ENCODE results near the gene LRRC39. TPM values are rescaled to one million over a fixed set of nuclear protein-coding genes. Genes with fewer than 3 reads are reported as not detected.
A peak's percentile ranks its signal among the peaks of the same experiment; 100 is the strongest.

LRRC39 gene
- total and polyA plus RNA-seq, 2 experiments from 2014 or later: 0.21 TPM; not detected in 1

GRCh38 chr1:100198596-100198995, 20.5 kb upstream of the LRRC39 start:
- Histone ChIP-seq H3K4me1 (ENCODE audit: insufficient read depth) (no peaks in the 10 kb centered on the region), H3K36me3 (ENCODE audit: low read depth) (no peaks in the 10 kb centered on the region; the same call in 1 of the 2 replicates), H3K9me2 (ENCODE audit: insufficient read depth) (no peaks in the 10 kb centered on the region), H2AFZ (no peak overlapping the region), H3K9ac (no peak overlapping the region), H3K79me2 (ENCODE audit: insufficient read depth) (no peaks in the 10 kb centered on the region), H3K27me3 (replicated peaks; ENCODE audit: insufficient read depth) (no peaks in the 10 kb centered on the region), H3K4me3 (no peak overlapping the region), H3K27ac (no peak overlapping the region), H3K4me2 (ENCODE audit: unreplicated experiment) (no peak overlapping the region), H3F3A (ENCODE audit: insufficient read depth) (no peaks in the 10 kb centered on the region), H4K20me1 (ENCODE audit: insufficient read depth) (no peaks in the 10 kb centered on the region), H3K9me3 (ENCODE audit: low read depth) (no peaks in the 10 kb centered on the region)
- no peak for DNase-seq
- in situ Hi-C loops (cut with MboI): no loop called here
- no peak for TF ChIP-seq EZH2 (IDR thresholded peaks at IDR 0.05; ENCODE audit: insufficient read depth, poor library complexity, severe bottlenecking)
- no peak for TF ChIP-seq EZH2phosphoT487 (IDR thresholded peaks at IDR 0.05; ENCODE audit: insufficient read depth, low read depth)
- WGBS, 2 experiments (ENCODE audit: low coverage in 1 of 2, low lambda C conversion rate in 2 of 2, missing lambda C conversion rate in 2 of 2): 93 to 100% methylated on average over 1 of the region's 1 CpG

- H3K27me3 ChIP-seq (replicated peaks; ENCODE audit: insufficient read depth): no peaks in the 10 kb centered on the region
- no peak overlapping the region for H3K4me2 ChIP-seq (ENCODE audit: unreplicated experiment)
- no peak overlapping the region for H3K27ac ChIP-seq
- no peaks in the 10 kb centered on the region for H3K79me2 ChIP-seq (ENCODE audit: insufficient read depth)
- DNase-seq: peak; percentile 65
- H3F3A ChIP-seq (ENCODE audit: insufficient read depth): no peaks in the 10 kb centered on the region
- no peaks in the 10 kb centered on the region for H3K9me3 ChIP-seq (ENCODE audit: low read depth)
- H3K9ac ChIP-seq: no peak overlapping the region
- H4K20me1 ChIP-seq (ENCODE audit: insufficient read depth): no peaks in the 10 kb centered on the region
- H3K4me3 ChIP-seq: no peak overlapping the region
- in situ Hi-C loops (cut with MboI): no loop called here
- no peak overlapping the region for H2AFZ ChIP-seq
- TF ChIP-seq EZH2phosphoT487 (IDR thresholded peaks at IDR 0.05; ENCODE audit: insufficient read depth, low read depth) (no peak), EZH2 (IDR thresholded peaks at IDR 0.05; ENCODE audit: insufficient read depth, poor library complexity, severe bottlenecking) (no peak)
- H3K36me3 ChIP-seq (ENCODE audit: low read depth): no peaks in the 10 kb centered on the region
- 24 to 26% methylated on average over 3 of the region's 3 CpGs for WGBS, 2 experiments (ENCODE audit: low coverage in 1 of 2, low lambda C conversion rate in 2 of 2, missing lambda C conversion rate in 2 of 2)
- peaks cover 11% of the 10 kb centered on the region; the same call in 1 of the 2 replicates for H3K4me1 ChIP-seq (ENCODE audit: insufficient read depth)
- no peaks in the 10 kb centered on the region for H3K9me2 ChIP-seq (ENCODE audit: insufficient read depth)
These were observed 10.6 kb upstream of the LRRC39 start for GRCh38 chr1:100188617-100189016.

- H3K4me2 ChIP-seq (ENCODE audit: unreplicated experiment): no peak overlapping the region
- no peaks in the 10 kb centered on the region for H3K27me3 ChIP-seq (replicated peaks; ENCODE audit: insufficient read depth)
- H3K9me3 ChIP-seq (ENCODE audit: low read depth): no peaks in the 10 kb centered on the region
- in situ Hi-C loops (cut with MboI): no loop called here
- TF ChIP-seq EZH2phosphoT487 (IDR thresholded peaks at IDR 0.05; ENCODE audit: insufficient read depth, low read depth) (no peak), EZH2 (IDR thresholded peaks at IDR 0.05; ENCODE audit: insufficient read depth, poor library complexity, severe bottlenecking) (no peak)
- H3K4me3 ChIP-seq: no peak overlapping the region
- H3K4me1 ChIP-seq (ENCODE audit: insufficient read depth): peaks cover 11% of the 10 kb centered on the region; the same call in 1 of the 2 replicates
- no peak overlapping the region for H3K9ac ChIP-seq
- DNase-seq: peak; percentile 44
- no peaks in the 10 kb centered on the region for H3K9me2 ChIP-seq (ENCODE audit: insufficient read depth)
- H4K20me1 ChIP-seq (ENCODE audit: insufficient read depth): no peaks in the 10 kb centered on the region
- WGBS, 2 experiments (ENCODE audit: low coverage in 1 of 2, low lambda C conversion rate in 2 of 2, missing lambda C conversion rate in 2 of 2): 45 to 54% methylated on average over 3 of the region's 3 CpGs
- no peak overlapping the region for H2AFZ ChIP-seq
- no peak overlapping the region for H3K27ac ChIP-seq
- no peaks in the 10 kb centered on the region for H3K79me2 ChIP-seq (ENCODE audit: insufficient read depth)
- H3K36me3 ChIP-seq (ENCODE audit: low read depth): no peaks in the 10 kb centered on the region
- no peaks in the 10 kb centered on the region for H3F3A ChIP-seq (ENCODE audit: insufficient read depth)
These were observed 9.9 kb upstream of the LRRC39 start for GRCh38 chr1:100187912-100188311.

- Histone ChIP-seq H3K27ac (no peak overlapping the region), H3K9me3 (ENCODE audit: low read depth) (no peaks in the 10 kb centered on the region), H3F3A (ENCODE audit: insufficient read depth) (no peaks in the 10 kb centered on the region), H3K36me3 (ENCODE audit: low read depth) (no peaks in the 10 kb centered on the region), H3K79me2 (ENCODE audit: insufficient read depth) (no peaks in the 10 kb centered on the region), H3K9me2 (ENCODE audit: insufficient read depth) (no peaks in the 10 kb centered on the region), H3K4me2 (ENCODE audit: unreplicated experiment) (no peak overlapping the region), H3K4me3 (no peak overlapping the region), H3K4me1 (ENCODE audit: insufficient read depth) (peaks cover 9% of the 10 kb centered on the region; the same call in 1 of the 2 replicates), H3K27me3 (replicated peaks; ENCODE audit: insufficient read depth) (no peaks in the 10 kb centered on the region), H4K20me1 (ENCODE audit: insufficient read depth) (no peaks in the 10 kb centered on the region), H2AFZ (no peak overlapping the region), H3K9ac (no peak overlapping the region)
- TF ChIP-seq EZH2 (IDR thresholded peaks at IDR 0.05; ENCODE audit: insufficient read depth, poor library complexity, severe bottlenecking) (no peak), EZH2phosphoT487 (IDR thresholded peaks at IDR 0.05; ENCODE audit: insufficient read depth, low read depth) (no peak)
- no peak for DNase-seq
- 41 to 57% methylated on average over 1 of the region's 1 CpG for WGBS, 2 experiments (ENCODE audit: low coverage in 1 of 2, low lambda C conversion rate in 2 of 2, missing lambda C conversion rate in 2 of 2)
- in situ Hi-C loops (cut with MboI): no loop called here
These were observed 6.5 kb upstream of the LRRC39 start for GRCh38 chr1:100184536-100184935.

- in situ Hi-C loops (cut with MboI): no loop called here
- Histone ChIP-seq H3K9me2 (ENCODE audit: insufficient read depth) (no peaks in the 10 kb centered on the region), H3K79me2 (ENCODE audit: insufficient read depth) (no peaks in the 10 kb centered on the region), H3K4me3 (no peak overlapping the region), H3K4me1 (ENCODE audit: insufficient read depth) (no peaks in the 10 kb centered on the region), H3K27ac (no peak overlapping the region), H3F3A (ENCODE audit: insufficient read depth) (no peaks in the 10 kb centered on the region), H4K20me1 (ENCODE audit: insufficient read depth) (no peaks in the 10 kb centered on the region), H3K9me3 (ENCODE audit: low read depth) (no peaks in the 10 kb centered on the region), H2AFZ (no peak overlapping the region), H3K9ac (no peak overlapping the region), H3K4me2 (ENCODE audit: unreplicated experiment) (no peak overlapping the region), H3K27me3 (replicated peaks; ENCODE audit: insufficient read depth) (no peaks in the 10 kb centered on the region), H3K36me3 (ENCODE audit: low read depth) (no peaks in the 10 kb centered on the region)
- DNase-seq: no peak
- 89 to 97% methylated on average over 4 of the region's 4 CpGs for WGBS, 2 experiments (ENCODE audit: low coverage in 1 of 2, low lambda C conversion rate in 2 of 2, missing lambda C conversion rate in 2 of 2)
- TF ChIP-seq EZH2 (IDR thresholded peaks at IDR 0.05; ENCODE audit: insufficient read depth, poor library complexity, severe bottlenecking) (no peak), EZH2phosphoT487 (IDR thresholded peaks at IDR 0.05; ENCODE audit: insufficient read depth, low read depth) (no peak)
These were observed 5.3 kb upstream of the LRRC39 start for GRCh38 chr1:100183370-100183769.

Measured in GM23248 (cell line).